HG03575 (cell line): ENCODE data around the gene NFIA.

ENCODE experiments used
- ATAC-seq: cut with Tn5 transposase; IDR thresholded peaks from one replicate; pipeline ENCODE4 v1.9.1; 2021; ENCODE audit not compliant: unreplicated experiment, insufficient number of reproducible peaks, low FRiP score; ENCODE audit errors: extremely low read depth

The NFIA gene

DNA sequence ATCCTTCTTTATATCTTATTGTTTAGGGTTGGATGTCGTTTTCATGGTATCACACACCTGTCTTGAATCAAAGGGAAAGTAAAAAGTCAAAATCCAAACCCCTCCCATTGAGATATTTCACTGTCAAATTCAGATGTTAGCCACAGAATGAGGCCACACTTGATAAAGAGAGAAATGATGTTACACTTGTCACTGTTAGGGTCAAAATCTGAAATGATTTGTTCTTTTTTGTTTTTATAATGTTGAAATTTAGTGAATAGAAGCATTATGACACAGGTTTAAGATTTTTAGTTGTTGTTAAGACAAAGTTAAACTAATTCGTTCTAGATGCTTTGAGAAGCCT lies 13.1 kb downstream of the NFIA start:
- no peak for ATAC-seq

DNA sequence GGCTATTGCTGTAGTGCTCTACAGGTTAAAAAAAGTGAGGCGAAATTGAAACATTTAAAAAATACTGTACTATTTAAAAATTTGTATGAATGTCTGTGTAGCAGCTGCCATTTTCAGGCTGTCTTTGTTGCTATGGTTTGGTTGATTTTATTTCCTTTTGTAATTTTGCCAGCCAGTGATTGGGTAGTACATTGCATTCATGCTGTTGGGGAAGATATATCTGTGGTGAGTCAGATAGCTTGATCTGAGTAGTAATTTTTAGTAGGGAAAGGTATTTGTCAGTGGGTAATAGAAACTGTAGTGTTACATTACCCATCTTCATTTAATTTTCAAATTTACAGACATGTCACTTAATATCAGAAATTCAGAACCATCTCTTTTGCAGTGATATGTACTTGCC lies 15.0 kb downstream of the NFIA start:
- ATAC-seq, result no peak

GRCh38 chr1:61097722-61098121 lies 15.4 kb downstream of the NFIA start:
- ATAC-seq, result no peak

- ATAC-seq, result no peak
These were observed 16.0 kb downstream of the NFIA start for GRCh38 chr1:61098333-61098732.

DNA sequence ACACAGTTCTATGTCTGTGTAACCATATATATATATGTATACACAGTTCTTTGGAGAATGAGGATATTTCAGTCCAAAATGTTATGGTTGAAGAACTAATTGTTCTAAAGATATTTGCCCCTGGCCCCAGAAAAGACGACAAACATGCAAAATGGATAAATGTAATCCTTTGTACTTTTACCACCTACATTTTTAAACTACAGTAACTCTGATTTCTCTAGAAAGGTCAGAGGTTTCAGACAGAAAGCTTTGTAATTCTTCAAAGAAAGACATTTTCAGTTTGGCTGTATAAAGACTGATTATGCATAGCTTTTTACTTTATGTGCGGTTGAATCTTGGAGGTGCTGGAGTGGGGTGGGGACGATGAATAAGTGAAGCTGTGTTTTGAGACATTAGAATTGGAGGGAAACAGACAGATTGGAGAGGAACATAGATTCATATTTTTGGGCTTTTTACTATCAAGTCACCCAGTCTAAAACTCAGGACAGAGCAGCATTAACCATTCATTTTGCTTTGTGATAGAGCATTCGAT lies 16.6 kb downstream of the NFIA start:
- ATAC-seq, result no peak

DNA sequence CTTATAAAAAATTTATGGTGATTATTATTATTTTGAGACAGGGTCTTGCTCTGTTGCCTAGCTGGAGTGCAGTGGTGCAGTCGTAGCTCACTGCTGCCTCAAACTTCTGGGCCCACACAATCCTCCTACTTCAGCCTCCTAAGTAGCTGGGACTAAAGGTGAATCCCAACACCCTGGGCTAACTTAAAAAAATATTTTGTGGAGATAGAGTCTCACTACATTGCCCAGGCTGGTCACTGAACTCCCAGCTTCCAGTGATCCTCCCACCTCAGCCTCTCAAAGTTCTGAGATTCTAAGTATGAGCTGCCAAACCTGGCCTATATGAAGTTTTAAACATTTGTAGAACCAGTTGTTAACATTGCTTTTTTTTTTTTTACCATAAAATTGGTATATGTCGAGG lies 18.2 kb downstream of the NFIA start:
- no peak for ATAC-seq

DNA sequence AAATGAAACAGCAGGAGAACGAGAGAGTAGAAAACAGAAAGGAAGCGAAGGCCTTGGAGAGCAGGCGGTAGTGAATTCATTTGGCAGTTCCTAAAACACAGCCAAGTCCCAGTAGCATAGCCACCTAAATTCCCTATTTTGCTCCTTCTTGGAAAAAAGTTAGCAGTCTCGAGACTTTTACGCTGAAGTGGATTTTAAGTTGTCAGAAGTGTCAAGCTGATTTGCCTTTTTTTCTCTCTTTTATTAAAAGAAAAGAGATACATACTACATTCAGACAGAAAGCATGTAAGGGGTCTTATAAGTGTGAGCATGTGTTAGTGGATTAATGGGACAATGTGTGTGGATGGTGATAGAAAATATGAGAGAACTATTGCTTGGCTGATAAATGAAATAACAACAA lies 19.2 kb downstream of the NFIA start:
- no peak for ATAC-seq

DNA sequence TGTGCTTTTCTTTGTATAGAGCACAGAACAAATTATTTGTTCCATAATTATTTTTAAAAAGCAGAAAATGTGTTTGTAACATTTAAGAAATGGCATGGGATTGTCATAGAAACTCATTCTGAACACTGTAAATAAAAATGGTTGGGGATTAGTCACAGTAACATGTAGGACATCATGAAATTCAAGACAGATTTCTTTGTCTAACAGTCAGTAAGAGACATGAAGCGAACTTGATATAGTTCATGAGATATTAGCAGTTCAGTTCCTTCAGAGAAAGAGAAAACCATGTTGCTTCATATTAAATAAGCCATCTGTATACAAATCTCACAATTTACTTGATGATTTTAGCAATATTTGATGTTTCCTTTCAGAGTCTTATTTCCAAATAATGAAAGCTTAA lies 19.7 kb downstream of the NFIA start:
- no peak for ATAC-seq

- ATAC-seq, result no peak
These were observed 20.3 kb downstream of the NFIA start for GRCh38 chr1:61102621-61103020.

GRCh38 chr1:61104220-61104671 lies 21.9 kb downstream of the NFIA start:
- ATAC-seq, result no peak

- ATAC-seq, result no peak
These were observed 25.3 kb downstream of the NFIA start for GRCh38 chr1:61107638-61108037.

- ATAC-seq, result no peak
These were observed 26.8 kb downstream of the NFIA start for GRCh38 chr1:61109158-61109557.

DNA sequence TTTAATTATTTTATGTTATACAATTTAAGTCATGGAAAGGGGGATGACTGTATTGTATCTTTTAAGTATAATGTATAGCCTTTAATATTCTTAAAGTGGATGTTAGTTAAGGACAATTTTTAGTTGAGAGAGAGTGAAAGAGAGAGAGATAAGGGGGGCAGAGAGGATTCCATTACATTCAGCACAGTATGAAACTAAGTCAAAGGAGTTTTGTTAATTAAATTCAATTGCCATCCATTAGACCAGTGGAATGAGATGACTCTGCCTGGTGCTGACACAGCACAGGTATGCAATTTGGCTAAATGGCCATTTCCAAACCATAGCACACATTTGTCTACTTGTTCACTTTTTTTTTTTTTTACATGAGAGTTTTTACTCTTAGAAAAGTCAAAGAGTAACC lies 27.5 kb downstream of the NFIA start:
- ATAC-seq, result no peak

DNA sequence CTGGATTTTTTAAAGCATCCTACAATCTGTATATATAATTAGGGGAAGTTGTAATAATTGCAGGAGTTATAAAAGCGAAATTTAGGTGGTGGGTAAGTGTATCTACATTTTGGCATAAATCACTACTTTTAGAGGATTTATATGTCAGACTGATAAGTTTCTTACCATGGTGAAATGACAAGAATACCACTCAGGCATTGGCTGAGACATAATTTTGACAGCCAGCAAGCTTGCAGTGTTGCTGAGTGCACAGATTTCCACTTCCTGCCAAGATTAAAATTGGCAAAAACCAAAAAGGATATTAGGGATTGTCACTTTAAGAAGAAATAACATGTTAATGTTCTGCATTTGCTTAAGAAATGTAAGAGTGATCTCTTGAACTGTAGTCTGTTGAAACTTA lies 28.2 kb downstream of the NFIA start:
- ATAC-seq, result no peak

DNA sequence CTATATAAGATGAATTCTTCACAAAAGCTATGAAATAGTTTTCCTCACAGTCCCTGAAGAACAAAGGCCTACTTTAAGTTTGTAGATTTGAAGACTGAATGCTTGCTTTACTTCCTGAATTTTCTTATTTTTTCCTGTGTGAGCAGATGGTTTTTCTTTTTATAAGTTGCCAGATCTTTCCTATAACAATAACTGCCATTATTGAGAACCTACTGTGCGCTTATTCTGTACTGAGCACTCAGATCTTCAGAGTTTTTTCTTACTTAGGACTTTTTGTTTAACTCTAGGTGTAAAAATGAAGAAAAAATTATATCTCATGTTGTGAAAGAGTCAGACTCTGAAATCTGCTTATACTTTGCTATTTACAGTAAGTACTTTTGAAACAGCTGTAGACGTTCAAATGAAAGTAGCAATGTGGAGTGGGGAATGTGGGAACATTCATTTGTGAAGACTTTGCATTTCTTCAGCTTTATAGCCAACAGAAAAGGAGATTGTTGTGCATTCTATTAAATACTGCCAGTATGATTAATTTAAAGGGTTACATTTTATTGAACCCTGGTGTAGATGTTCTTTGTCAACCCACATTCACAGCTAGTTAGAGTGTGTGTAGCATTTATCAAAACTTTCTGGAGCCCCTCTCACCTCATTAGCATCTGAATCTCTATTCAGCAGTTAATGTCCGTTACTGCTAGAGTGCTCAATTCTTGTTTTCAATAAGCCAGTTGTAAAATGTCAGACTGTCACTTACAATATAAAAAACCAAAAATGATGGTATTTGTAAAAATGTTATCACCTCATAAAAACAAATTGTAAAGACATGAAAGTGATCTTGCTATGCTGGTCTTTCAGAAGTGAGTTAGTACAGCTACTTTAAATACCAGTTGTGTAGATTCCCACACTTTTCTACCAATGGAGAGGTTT lies 29.0 kb downstream of the NFIA start:
- ATAC-seq, result no peak

DNA sequence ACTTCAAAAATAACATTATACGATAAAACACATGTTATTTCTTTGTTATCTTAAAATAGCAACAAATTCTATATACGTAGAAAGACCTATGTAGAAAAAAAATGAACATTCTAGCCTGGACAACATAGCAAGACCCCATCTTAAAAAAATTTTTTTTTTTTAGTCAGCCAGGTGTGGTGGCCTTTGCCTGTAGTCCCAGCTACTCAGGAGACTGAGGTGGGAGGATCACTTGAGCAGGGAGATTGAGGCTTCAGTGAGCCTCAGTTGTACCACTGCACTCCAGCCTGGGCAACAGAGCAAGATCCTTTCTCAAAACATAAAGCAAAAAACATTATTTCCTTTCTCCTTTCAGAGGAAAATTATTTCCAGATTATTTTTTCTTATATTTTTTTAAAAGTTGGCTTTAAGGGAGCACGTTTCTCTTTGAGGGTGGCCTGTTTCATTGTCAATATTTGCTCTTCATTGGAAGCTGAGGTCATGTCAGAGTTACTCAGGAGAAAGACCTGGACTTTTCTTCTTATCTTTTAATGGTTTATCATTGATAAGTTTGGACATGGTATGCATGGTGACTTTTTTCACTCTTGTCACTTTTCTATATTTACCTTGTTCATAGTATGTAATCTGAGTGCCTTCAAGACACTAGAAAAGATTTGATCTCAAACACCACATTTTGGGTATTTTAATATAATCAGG lies 32.0 kb downstream of the NFIA start:
- no peak for ATAC-seq

DNA sequence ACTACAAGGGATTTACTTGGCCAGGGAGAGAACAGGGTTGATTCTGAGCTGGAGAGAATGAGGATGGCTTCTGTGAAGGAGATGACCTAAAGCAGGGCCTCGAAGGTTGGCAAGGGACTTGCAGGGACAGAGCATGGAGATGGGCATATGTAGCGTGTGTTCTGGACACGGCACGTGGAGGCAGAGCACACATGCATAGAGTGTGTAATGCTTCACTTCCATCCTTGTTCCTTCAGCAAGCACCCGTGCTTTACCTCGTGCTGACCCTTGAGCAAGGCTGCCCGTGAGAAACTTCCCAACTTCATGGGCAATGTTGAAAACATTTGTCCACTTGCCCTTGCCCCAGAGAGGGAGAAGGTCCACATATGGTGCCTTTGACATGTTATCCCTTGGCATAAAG lies 33.1 kb downstream of the NFIA start:
- no peak for ATAC-seq

GRCh38 chr1:61116421-61116820 lies 34.1 kb downstream of the NFIA start:
- ATAC-seq, result no peak

DNA sequence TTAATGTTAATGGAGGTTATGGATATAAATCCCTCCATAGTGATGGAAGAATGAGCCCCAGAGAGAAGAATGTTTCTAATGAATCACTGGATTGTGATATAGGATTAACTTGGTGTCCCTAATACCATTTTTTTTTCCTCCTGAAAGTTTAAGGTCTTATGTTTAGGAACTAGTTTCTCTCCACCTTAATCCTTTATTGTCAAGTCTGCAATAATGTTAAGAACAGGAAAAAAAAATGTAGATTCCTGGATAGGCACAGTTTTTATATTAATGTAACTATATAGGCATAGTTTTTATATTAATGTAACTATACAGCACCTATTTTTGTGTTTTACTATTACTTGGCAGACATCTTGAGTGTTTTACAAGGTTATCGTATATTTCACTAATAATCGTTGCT lies 34.9 kb downstream of the NFIA start:
- no peak for ATAC-seq

- no peak for ATAC-seq
These were observed 36.7 kb downstream of the NFIA start for GRCh38 chr1:61119085-61119484.
